Liver (tissue), 9 donors: ENCODE results near the gene VAV3. TPM values are rescaled to one million over a fixed set of nuclear protein-coding genes. Genes with fewer than 3 reads are reported as not detected.
"Not testable (repeated sequence)": the region's sequence is repeated elsewhere in the genome, so short reads cannot be mapped to it uniquely, and the experiment has no call there.

Source experiments
- DNase-seq: peaks from one replicate; pipeline ENCODE4 v3.0.0-alpha.2; 2017; ENCODE audit warnings: low spot score
- H3K27ac ChIP-seq, 2 donors: one replicate each; pipeline ENCODE4 v1.7.0; 2013; ENCODE audit warnings: inconsistent platforms in 2 of 2, low read length in 2 of 2, control low read depth in 1 of 2, low read depth in 1 of 2, mild to moderate bottlenecking in 1 of 2
- H3K27me3 ChIP-seq, 4 donors: one replicate each; pipeline versions ENCODE4 v1.6.1 to v1.7.0; 2013; ENCODE audit warnings: low read length in 3 of 4, inconsistent platforms in 1 of 4, mild to moderate bottlenecking in 1 of 4, moderate library complexity in 1 of 4; ENCODE audit not compliant: control insufficient read depth in 4 of 4, insufficient read depth in 4 of 4
- H3K36me3 ChIP-seq, 4 donors: one replicate each; pipeline versions ENCODE4 v1.6.1 to v1.7.0; 2013; ENCODE audit warnings: low read length in 3 of 4, mild to moderate bottlenecking in 3 of 4, low read depth in 1 of 4, moderate library complexity in 1 of 4; ENCODE audit not compliant: control insufficient read depth in 4 of 4, insufficient read depth in 3 of 4
- H3K4me1 ChIP-seq, 4 donors: one replicate each; pipeline versions ENCODE4 v1.6.1 to v1.7.0; 2013; ENCODE audit warnings: low read length in 3 of 4, mild to moderate bottlenecking in 3 of 4, moderate library complexity in 1 of 4; ENCODE audit not compliant: control insufficient read depth in 4 of 4, insufficient read depth in 4 of 4
- H3K4me3 ChIP-seq, 3 donors: one replicate each; pipeline versions ENCODE4 v1.6.1 to v1.7.0; 2013; ENCODE audit warnings: low read length in 3 of 3, control low read depth in 1 of 3, low read depth in 1 of 3, mild to moderate bottlenecking in 1 of 3
- H3K9ac ChIP-seq, 2 donors: one replicate each; pipeline ENCODE4 v1.7.0; 2013; ENCODE audit warnings: low read length in 2 of 2, mild to moderate bottlenecking in 2 of 2, moderate library complexity in 2 of 2, control low read depth in 1 of 2, low read depth in 1 of 2
- H3K9me3 ChIP-seq, 4 donors: one replicate each; pipeline versions ENCODE4 v1.6.1 to v1.7.0; 2013; ENCODE audit warnings: low read length in 3 of 4; ENCODE audit not compliant: control insufficient read depth in 4 of 4
- ATF3 ChIP-seq: IDR thresholded peaks from 2 replicates; pipeline ENCODE4 v1.6.1; 2016; ENCODE audit warnings: antibody characterized with exemption
- FOXA1 ChIP-seq: IDR thresholded peaks from 2 replicates; pipeline ENCODE4 v1.6.1; 2016; ENCODE audit warnings: antibody characterized with exemption
- FOXA2 ChIP-seq: IDR thresholded peaks from 2 replicates; pipeline ENCODE4 v1.6.1; 2016; ENCODE audit warnings: antibody characterized with exemption
- GABPA ChIP-seq, 2 donors: IDR thresholded peaks in 1 of 2; conservative IDR thresholded peaks in 1 of 2; 2 replicates each; pipeline ENCODE4 v1.6.1; 2016; ENCODE audit warnings: antibody characterized with exemption in 2 of 2, mild to moderate bottlenecking in 1 of 2, moderate library complexity in 1 of 2
- HNF4A ChIP-seq, 2 donors: conservative IDR thresholded peaks; 2 replicates each; pipeline ENCODE4 v1.6.1; 2016; ENCODE audit warnings: antibody characterized with exemption in 2 of 2, mild to moderate bottlenecking in 2 of 2
- HNF4G ChIP-seq: IDR thresholded peaks from 2 replicates; pipeline ENCODE4 v1.6.1; 2016; ENCODE audit warnings: antibody characterized with exemption
- JUND ChIP-seq, 2 donors: IDR thresholded peaks; 2 replicates each; pipeline ENCODE4 v1.6.1; 2016; ENCODE audit warnings: antibody characterized with exemption in 2 of 2
- MAX ChIP-seq: IDR thresholded peaks from 2 replicates; pipeline ENCODE4 v1.6.1; 2016; ENCODE audit warnings: antibody characterized with exemption
- RAD21 ChIP-seq, 2 donors: IDR thresholded peaks; 2 replicates each; pipeline ENCODE4 v1.6.1; 2016; ENCODE audit warnings: antibody characterized with exemption in 2 of 2, mild to moderate bottlenecking in 2 of 2
- RXRA ChIP-seq, 2 donors: IDR thresholded peaks; 2 replicates each; pipeline ENCODE4 v1.6.1; 2017 to 2018; ENCODE audit warnings: antibody characterized with exemption in 2 of 2, mild to moderate bottlenecking in 1 of 2
- TAF1 ChIP-seq: conservative IDR thresholded peaks from 2 replicates; pipeline ENCODE4 v1.6.1; 2016; ENCODE audit warnings: antibody characterized with exemption, mild to moderate bottlenecking
- YY1 ChIP-seq: IDR thresholded peaks from 2 replicates; pipeline ENCODE4 v1.6.1; 2016; ENCODE audit warnings: antibody characterized with exemption, mild to moderate bottlenecking
- ZBTB33 ChIP-seq: IDR thresholded peaks from 2 replicates; pipeline ENCODE4 v1.6.1; 2016; ENCODE audit warnings: antibody characterized with exemption
- WGBS: extraction: QIAGEN DNeasy Blood & Tissue Kit; methylation state at CpG from one replicate; pipeline ENCODE4 v1.1.7; 2013; 5-methylcytosine and 5-hydroxymethylcytosine counted together
- polyA plus RNA-seq, 2 donors: library from polyadenylated mRNA; stranded (reverse) in 1 of 2; unstranded in 1 of 2; fragments of 200-250 nt in 1 of 2; fragments of >200 nt in 1 of 2; fragmentation: Nextera tagmentation in 1 of 2; extraction: Ambion mirVana in 1 of 2; gene quantifications; one replicate each; pipeline versions ENCODE4 v1.2.1 to v1.2.3, GENCODE V29; 2013 to 2015
- total RNA-seq, 2 donors: library from RNA; depleted of rRNA; stranded (reverse); fragments of >200 nt; gene quantifications; one replicate each; pipeline ENCODE4 v1.2.3, GENCODE V29; 2014
- donor health status: healthy.
- donor health status: healthy.
- donor health status: healthy.
- donor health status: healthy.
- donor health status: healthy.

VAV3 gene
- total and polyA plus RNA-seq, 4 donors, result 0.46 to 4.8 (median 2.7) TPM

- TF ChIP-seq ATF3 (no peak), ZBTB33 (no peak)
Measured at GRCh38 chr1:107653005-107653404, 312.0 kb downstream of the VAV3 start (continued).

GRCh38 chr1:107650825-107651224, 314.2 kb downstream of the VAV3 start:
- not testable (repeated sequence) for H3K9ac ChIP-seq, H3K4me1 ChIP-seq, H3K36me3 ChIP-seq, DNase-seq, H3K4me3 ChIP-seq, H3K27ac ChIP-seq, H3K9me3 ChIP-seq, H3K27me3 ChIP-seq
- 93% methylated on average over 2 of the region's 2 CpGs for WGBS

GRCh38 chr1:107649023-107649422, 316.0 kb downstream of the VAV3 start:
- no peak for DNase-seq
- H3K27ac ChIP-seq, result no peak overlapping the region

GRCh38 chr1:107648071-107648470, 316.9 kb downstream of the VAV3 start:
- no peaks in the 10 kb centered on the region for H3K27me3 ChIP-seq
- H3K4me1 ChIP-seq, result peaks cover 0 to 1% (median 0%) of the 10 kb centered on the region in 4 donors
- DNase-seq, result no peak
- H3K27ac ChIP-seq, result no peak overlapping the region
- no peak for TF ChIP-seq FOXA1
- no peak for TF ChIP-seq MAX
- TF ChIP-seq JUND (IDR thresholded peaks at IDR 0.05), result no peak
- TF ChIP-seq HNF4G, result no peak
- no peak for TF ChIP-seq HNF4A (conservative IDR thresholded peaks at IDR 0.05)
- H3K36me3 ChIP-seq, result no peaks in the 10 kb centered on the region
- H3K9ac ChIP-seq, result no peak overlapping the region
- H3K4me3 ChIP-seq, result no peak overlapping the region
- H3K9me3 ChIP-seq, result no peaks in the 10 kb centered on the region

More at GRCh38 chr1:107649023-107649422, 316.0 kb downstream of the VAV3 start:
- Histone ChIP-seq H3K27me3 (no peaks in the 10 kb centered on the region), H3K36me3 (no peaks in the 10 kb centered on the region), H3K4me1 (peaks cover 0 to 1% (median 0%) of the 10 kb centered on the region in 4 donors), H3K9me3 (no peaks in the 10 kb centered on the region), H3K9ac (no peak overlapping the region), H3K4me3 (no peak overlapping the region)
- WGBS, result 62% methylated on average over 3 of the region's 3 CpGs
- TF ChIP-seq TAF1 (no peak), JUND (IDR thresholded peaks at IDR 0.05) (no peak), FOXA1 (no peak), RXRA (IDR thresholded peaks at IDR 0.05) (no peak), FOXA2 (no peak), GABPA (IDR thresholded peaks at IDR 0.05 in 1 of 2, conservative IDR thresholded peaks at IDR 0.05 in 1 of 2) (no peak), RAD21 (IDR thresholded peaks at IDR 0.05) (no peak), HNF4G (no peak), YY1 (no peak)
